Measurements from ENCODE around the gene UNC5C. TPM values are rescaled to one million over a fixed set of nuclear protein-coding genes. Genes with fewer than 3 reads are reported as not detected.

Gene UNC5C
- total RNA-seq, 4 donors from 2014 or later: 1.6 to 4.4 (median 3.2) TPM

- Histone ChIP-seq H3K4me3 (no peak overlapping the region), H3K36me3 (no peaks in the 10 kb centered on the region), H3K4me1 (no peaks in the 10 kb centered on the region), H3K9me3 (no peaks in the 10 kb centered on the region), H3K27me3 (no peaks in the 10 kb centered on the region), H3K27ac (no peak overlapping the region)
- no peak for ATAC-seq
- TF ChIP-seq POLR2AphosphoS5 (IDR thresholded peaks at IDR 0.05): no peak
- TF ChIP-seq EP300 (IDR thresholded peaks at IDR 0.05): no peak
- no peak for TF ChIP-seq CTCF (IDR thresholded peaks at IDR 0.05)
- no peak for TF ChIP-seq POLR2A (IDR thresholded peaks at IDR 0.05)
- WGBS, 2 donors (ENCODE audit: low coverage in 1 of 2): 90 to 92% methylated on average over 4 of the region's 4 CpGs
Observed at GRCh38 chr4:95446173-95446572, 102.6 kb downstream of the UNC5C start.

GRCh38 chr4:95445251-95445650, 103.5 kb downstream of the UNC5C start:
- 69 to 86% methylated on average over 5 of the region's 5 CpGs for WGBS, 2 donors (ENCODE audit: low coverage in 1 of 2)
- no peak overlapping the region for H3K27ac ChIP-seq

GRCh38 chr4:95444812-95445211, 104.0 kb downstream of the UNC5C start:
- no peak overlapping the region for H3K27ac ChIP-seq
- H3K9me3 ChIP-seq: no peaks in the 10 kb centered on the region
- TF ChIP-seq EP300 (IDR thresholded peaks at IDR 0.05) (no peak), POLR2AphosphoS5 (IDR thresholded peaks at IDR 0.05) (no peak), POLR2A (IDR thresholded peaks at IDR 0.05) (no peak), CTCF (IDR thresholded peaks at IDR 0.05) (no peak)
- 96 to 97% methylated on average over 5 of the region's 5 CpGs for WGBS, 2 donors (ENCODE audit: low coverage in 1 of 2)
- no peaks in the 10 kb centered on the region for H3K27me3 ChIP-seq
- no peaks in the 10 kb centered on the region for H3K4me1 ChIP-seq
- no peak for ATAC-seq
- H3K4me3 ChIP-seq: no peak overlapping the region
- H3K36me3 ChIP-seq: no peaks in the 10 kb centered on the region

More at GRCh38 chr4:95445251-95445650, 103.5 kb downstream of the UNC5C start:
- no peak for ATAC-seq
- Histone ChIP-seq H3K4me3 (no peak overlapping the region), H3K27me3 (no peaks in the 10 kb centered on the region), H3K36me3 (no peaks in the 10 kb centered on the region), H3K4me1 (no peaks in the 10 kb centered on the region), H3K9me3 (no peaks in the 10 kb centered on the region)
- TF ChIP-seq POLR2AphosphoS5 (IDR thresholded peaks at IDR 0.05): no peak
- TF ChIP-seq CTCF (IDR thresholded peaks at IDR 0.05): no peak
- no peak for TF ChIP-seq EP300 (IDR thresholded peaks at IDR 0.05)
- no peak for TF ChIP-seq POLR2A (IDR thresholded peaks at IDR 0.05)

- WGBS, 2 donors (ENCODE audit: low coverage in 1 of 2): 60% methylated on average over 4 of the region's 4 CpGs; no CpG with 5 or more reads in 1 of the 2 donors
- H3K4me3 ChIP-seq: no peak overlapping the region
- H3K27me3 ChIP-seq: no peaks in the 10 kb centered on the region
- H3K9me3 ChIP-seq: no peaks in the 10 kb centered on the region
- no peaks in the 10 kb centered on the region for H3K36me3 ChIP-seq
- no peak overlapping the region for H3K27ac ChIP-seq
- H3K4me1 ChIP-seq: no peaks in the 10 kb centered on the region
- TF ChIP-seq EP300 (IDR thresholded peaks at IDR 0.05): no peak
- TF ChIP-seq POLR2AphosphoS5 (IDR thresholded peaks at IDR 0.05): no peak
- TF ChIP-seq CTCF (IDR thresholded peaks at IDR 0.05): no peak
- no peak for TF ChIP-seq POLR2A (IDR thresholded peaks at IDR 0.05)
- no peak for ATAC-seq
Observed at GRCh38 chr4:95439896-95440295, 108.9 kb downstream of the UNC5C start.

- Histone ChIP-seq H3K36me3 (no peaks in the 10 kb centered on the region), H3K4me3 (no peak overlapping the region), H3K4me1 (no peaks in the 10 kb centered on the region), H3K9me3 (no peaks in the 10 kb centered on the region), H3K27ac (no peak overlapping the region), H3K27me3 (no peaks in the 10 kb centered on the region)
- WGBS, 2 donors (ENCODE audit: low coverage in 1 of 2): 54 to 71% methylated on average over 2 of the region's 2 CpGs
- no peak for ATAC-seq
- no peak for TF ChIP-seq EP300 (IDR thresholded peaks at IDR 0.05)
- TF ChIP-seq POLR2A (IDR thresholded peaks at IDR 0.05): no peak
- no peak for TF ChIP-seq POLR2AphosphoS5 (IDR thresholded peaks at IDR 0.05)
- TF ChIP-seq CTCF (IDR thresholded peaks at IDR 0.05): no peak
Observed at GRCh38 chr4:95439071-95439470, 109.7 kb downstream of the UNC5C start.
